A549 (cell line): Measurements from ENCODE around the gene SFXN1. TPM values are rescaled to one million over a fixed set of nuclear protein-coding genes. Genes with fewer than 3 reads are reported as not detected.

Source experiments
- ATAC-seq, 2 experiments: fragments of 200-7000 bp in 1 of 2; fragments of >200 bp in 1 of 2; cut with Nextera tagmentation in 1 of 2; cut with Tn5 transposase in 1 of 2; 3 replicates each; pipeline versions ENCODE4 v1.8.0 to v1.9.1; 2018 to 2020; ENCODE audit warnings: mild to moderate bottlenecking in 1 of 2, moderate library complexity in 1 of 2
- CTCF ChIA-PET: fragments of 300-600 bp; sonication (Branson Sonifier 250); formaldehyde crosslinking; extraction: SDS; loops from one replicate; lab custom pipeline; 2021; ENCODE audit warnings: antibody characterized with exemption, inconsistent platforms; lab: Yijun Ruan, JAX
- POLR2A ChIA-PET: fragments of 350-600 bp; formaldehyde crosslinking; extraction: SDS; loops from one replicate; lab custom pipeline; 2021; ENCODE audit warnings: antibody characterized with exemption, inconsistent platforms; lab: Yijun Ruan, JAX
- DNase-seq, 2 experiments: peaks; one replicate each; pipeline versions ENCODE4 v3.0.0 to v3.0.0-alpha.2; 2011 to 2016; ENCODE audit warnings: low read depth in 1 of 2, low spot score in 1 of 2
- FAIRE-seq: peaks from 2 replicates; lab custom pipeline; 2011; peaks lifted over from hg19 to GRCh38; lab: Jason Lieb, UNC
- H3K27ac ChIP-seq, 2 experiments: fragments of >200 bp; sonication (Bioruptor Twin); formaldehyde crosslinking; 3 replicates each; pipeline ENCODE4 v1.5.1; 2016 to 2017
- H3K4me1 ChIP-seq: fragments of >200 bp; sonication (Bioruptor Twin); formaldehyde crosslinking; 3 replicates; pipeline ENCODE4 v1.6.1; 2016
- H3K4me2 ChIP-seq: fragments of >200 bp; sonication (Bioruptor Twin); formaldehyde crosslinking; 3 replicates; pipeline ENCODE4 v1.6.1; 2016
- H3K4me3 ChIP-seq: fragments of >200 bp; sonication (Bioruptor Twin); formaldehyde crosslinking; 3 replicates; pipeline ENCODE4 v1.5.1; 2016
- H3K9me3 ChIP-seq: fragments of >200 bp; sonication (Bioruptor Twin); formaldehyde crosslinking; 3 replicates; pipeline ENCODE4 v1.6.1; 2016
- BCL3 ChIP-seq: fragments of >200 bp; sonication (Bioruptor Twin); formaldehyde crosslinking; IDR thresholded peaks from 3 replicates; pipeline ENCODE4 v1.6.1; 2016
- CBX2 ChIP-seq: fragments of 200-600 bp; sonication (generic); IDR thresholded peaks from 2 replicates; pipeline ENCODE4 v1.6.1; 2016; ENCODE audit warnings: low read depth, mild to moderate bottlenecking, borderline replicate concordance
- CHD4 ChIP-seq: fragments of 200-600 bp; sonication (generic); IDR thresholded peaks from 2 replicates; pipeline ENCODE4 v1.6.1; 2016; ENCODE audit warnings: antibody characterized with exemption, mild to moderate bottlenecking, borderline replicate concordance
- EHF ChIP-seq: fragments of 250-450 bp; sonication (Bioruptor Pico); IDR thresholded peaks from 2 replicates; pipeline ENCODE4 v1.5.0; 2020; ENCODE audit warnings: mild to moderate bottlenecking
- EP300 ChIP-seq, 2 experiments: fragments of >200 bp; sonication (Bioruptor Twin); formaldehyde crosslinking; IDR thresholded peaks; 2 replicates in 1 of 2; 3 replicates in 1 of 2; pipeline ENCODE4 v1.6.1; 2016 to 2017
- ESRRA ChIP-seq: fragments of 150-350 bp; IDR thresholded peaks from 2 replicates; pipeline ENCODE4 v1.6.1; 2014; ENCODE audit warnings: mild to moderate bottlenecking, low read length, borderline replicate concordance
- FOXS1 ChIP-seq: fragments of 250-450 bp; sonication (Bioruptor Pico); IDR thresholded peaks from 2 replicates; pipeline ENCODE4 v1.5.0; 2020; ENCODE audit warnings: mild to moderate bottlenecking, moderate library complexity
- HEYL ChIP-seq: fragments of 250-450 bp; sonication (Bioruptor Pico); IDR thresholded peaks from 2 replicates; pipeline ENCODE4 v1.8.0; 2021; ENCODE audit warnings: mild to moderate bottlenecking, moderate library complexity
- JUNB ChIP-seq: fragments of >200 bp; sonication (Bioruptor Twin); formaldehyde crosslinking; IDR thresholded peaks from 2 replicates; pipeline ENCODE4 v1.6.1; 2016
- MAX ChIP-seq: IDR thresholded peaks from 2 replicates; pipeline ENCODE4 v1.6.1; 2012
- MYC ChIP-seq: IDR thresholded peaks from 2 replicates; pipeline ENCODE4 v1.6.1; 2012; ENCODE audit warnings: mild to moderate bottlenecking, inconsistent platforms, low read length, improper control_type of control experiment, borderline replicate concordance
- NR3C1 ChIP-seq: fragments of >200 bp; sonication (Bioruptor Twin); formaldehyde crosslinking; IDR thresholded peaks from 3 replicates; pipeline ENCODE4 v1.6.1; 2017
- POLR2AphosphoS2 ChIP-seq: conservative IDR thresholded peaks from 2 replicates; pipeline ENCODE4 v1.6.1; 2012; ENCODE audit warnings: low read length, improper control_type of control experiment, inconsistent platforms
- RAD21 ChIP-seq, 2 experiments: fragments of >200 bp in 1 of 2; sonication (Bioruptor Twin) in 1 of 2; formaldehyde crosslinking in 1 of 2; IDR thresholded peaks in 1 of 2; conservative IDR thresholded peaks in 1 of 2; 2 replicates in 1 of 2; 3 replicates in 1 of 2; pipeline ENCODE4 v1.6.1; 2012 to 2018; ENCODE audit warnings: inconsistent platforms in 1 of 2
- SMC3 ChIP-seq: fragments of >200 bp; sonication (Bioruptor Twin); formaldehyde crosslinking; IDR thresholded peaks from 3 replicates; pipeline ENCODE4 v1.6.1; 2018; ENCODE audit warnings: inconsistent platforms
- USF2 ChIP-seq: fragments of 450-650 bp; IDR thresholded peaks from 2 replicates; pipeline ENCODE4 v1.6.1; 2014; ENCODE audit warnings: antibody characterized with exemption
- ZNF302 ChIP-seq: fragments of 250-450 bp; sonication (Bioruptor Pico); IDR thresholded peaks from 2 replicates; pipeline ENCODE4 v1.9.0; 2021; ENCODE audit warnings: inconsistent platforms, mild to moderate bottlenecking, moderate library complexity
- ZSCAN20 ChIP-seq: fragments of 250-450 bp; sonication (Bioruptor Pico); IDR thresholded peaks from 2 replicates; pipeline ENCODE4 v1.8.0; 2022; ENCODE audit warnings: mild to moderate bottlenecking, moderate library complexity
- WGBS: methylation state at CpG from one replicate; pipeline ENCODE4 v1.1.6; 2017; ENCODE audit errors: missing lambda C conversion rate; 5-methylcytosine and 5-hydroxymethylcytosine counted together
- polyA plus RNA-seq, 4 experiments: library from polyadenylated mRNA; depleted of rRNA in 3 of 4; stranded (reverse); fragments of >200 nt; fragmentation: RNase III in 1 of 4; extraction: RNeasy Plus Mini Kit Qiagen cat#74134 plus additional on column Dnase treatment in 1 of 4; gene quantifications; 2 replicates in 3 of 4; 3 replicates in 1 of 4; pipeline ENCODE4 v1.2.3, GENCODE V29; 2011 to 2017
- TF ChIP-seq, protein P1 (sequence below): IDR thresholded peaks from 2 replicates; pipeline ENCODE4 v1.6.1; 2012; ENCODE audit warnings: low read depth, borderline replicate concordance

SFXN1 gene
- polyA plus RNA-seq, 2 of the 4 experiments (the other 2 are of a cell fraction), result 79.6 to 190 TPM

- DNase-seq, result no peak
- Histone ChIP-seq H3K9me3 (no peaks in the 10 kb centered on the region), H3K4me2 (no peak overlapping the region), H3K4me1 (no peaks in the 10 kb centered on the region), H3K4me3 (no peak overlapping the region), H3K27ac (no peak overlapping the region)
- 66% methylated on average over 11 of the region's 11 CpGs for WGBS
- TF ChIP-seq SMC3, result no peak
- TF ChIP-seq USF2, result no peak
- TF ChIP-seq NR3C1, result no peak
- no peak for TF ChIP-seq POLR2AphosphoS2
- TF ChIP-seq CHD4, result no peak
- TF ChIP-seq JUNB, result no peak
- no peak for TF ChIP-seq BCL3
- no peak for TF ChIP-seq RAD21 (conservative IDR thresholded peaks at IDR 0.05 in 1 of 2, IDR thresholded peaks at IDR 0.05 in 1 of 2)
- TF ChIP-seq, protein P1, sequence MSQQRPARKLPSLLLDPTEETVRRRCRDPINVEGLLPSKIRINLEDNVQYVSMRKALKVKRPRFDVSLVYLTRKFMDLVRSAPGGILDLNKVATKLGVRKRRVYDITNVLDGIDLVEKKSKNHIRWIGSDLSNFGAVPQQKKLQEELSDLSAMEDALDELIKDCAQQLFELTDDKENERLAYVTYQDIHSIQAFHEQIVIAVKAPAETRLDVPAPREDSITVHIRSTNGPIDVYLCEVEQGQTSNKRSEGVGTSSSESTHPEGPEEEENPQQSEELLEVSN, result no peak
- no peak for TF ChIP-seq HEYL
- TF ChIP-seq CBX2, result no peak
- no peak for TF ChIP-seq MAX
- TF ChIP-seq MYC, result no peak
- TF ChIP-seq ZSCAN20 (CRISPR knock-in tag), result no peak
- TF ChIP-seq EP300 (IDR thresholded peaks at IDR 0.05), result no peak
- TF ChIP-seq FOXS1 (CRISPR knock-in tag), result no peak
- no peak for TF ChIP-seq EHF (CRISPR knock-in tag)
- no peak for TF ChIP-seq ZNF302 (CRISPR knock-in tag)
- ChIA-PET POLR2A (no interaction called here), CTCF (interaction anchor here (0.6 to 5.0 kb wide), 6 partner anchors 8 to 514 kb away, joined by 3 to 26 read pairs (median 5); partner anchors contain the start of gene DRD1)
- FAIRE-seq, result no peak
- no peak for ATAC-seq
These were observed 22.1 kb upstream of the SFXN1 start for GRCh38 chr5:175456105-175456742.

GRCh38 chr5:175457466-175457865, 20.9 kb upstream of the SFXN1 start:
- FAIRE-seq, result no peak
- WGBS, result 17% methylated on average over 1 of the region's 1 CpG
- no peaks in the 10 kb centered on the region for H3K4me1 ChIP-seq
- H3K4me2 ChIP-seq, result no peak overlapping the region
- H3K9me3 ChIP-seq, result no peaks in the 10 kb centered on the region
- CTCF ChIA-PET, result interaction anchor here (0.9 to 5.0 kb wide), 9 partner anchors 12 to 506 kb away, joined by 3 to 26 read pairs (median 4); partner anchors contain the start of gene DRD1
- POLR2A ChIA-PET, result no interaction called here
- no peak for TF ChIP-seq BCL3
- peak; percentile 42; a peak in 4 of 5 replicates for TF ChIP-seq RAD21 (conservative IDR thresholded peaks at IDR 0.05 in 1 of 2, IDR thresholded peaks at IDR 0.05 in 1 of 2)
- TF ChIP-seq ESRRA, result no peak
- peak; percentile 15; the same call in 1 of the 3 replicates for TF ChIP-seq SMC3
- no peak overlapping the region for H3K4me3 ChIP-seq
- peak in 1 of 2 experiments; percentile 33 for DNase-seq
- H3K27ac ChIP-seq, result no peak overlapping the region
- ATAC-seq, result no peak
